HG02938 (cell line): Measurements from ENCODE around the gene EFTUD2.

ENCODE experiments used
- ATAC-seq: cut with Tn5 transposase; IDR thresholded peaks from one replicate; pipeline ENCODE4 v1.9.1; 2021; ENCODE audit warnings: mild to moderate bottlenecking, moderate library complexity; ENCODE audit not compliant: unreplicated experiment

EFTUD2 gene

GRCh38 chr17:44911133-44912001 lies 12.1 kb upstream of the EFTUD2 start:
- ATAC-seq, result no peak

GRCh38 chr17:44910231-44911106 lies 11.2 kb upstream of the EFTUD2 start:
- no peak for ATAC-seq

GRCh38 chr17:44909681-44910144 lies 10.5 kb upstream of the EFTUD2 start:
- no peak for ATAC-seq

GRCh38 chr17:44908761-44909326 lies 9.6 kb upstream of the EFTUD2 start:
- no peak for ATAC-seq

GRCh38 chr17:44907729-44908470 lies 8.7 kb upstream of the EFTUD2 start:
- ATAC-seq, result no peak

DNA sequence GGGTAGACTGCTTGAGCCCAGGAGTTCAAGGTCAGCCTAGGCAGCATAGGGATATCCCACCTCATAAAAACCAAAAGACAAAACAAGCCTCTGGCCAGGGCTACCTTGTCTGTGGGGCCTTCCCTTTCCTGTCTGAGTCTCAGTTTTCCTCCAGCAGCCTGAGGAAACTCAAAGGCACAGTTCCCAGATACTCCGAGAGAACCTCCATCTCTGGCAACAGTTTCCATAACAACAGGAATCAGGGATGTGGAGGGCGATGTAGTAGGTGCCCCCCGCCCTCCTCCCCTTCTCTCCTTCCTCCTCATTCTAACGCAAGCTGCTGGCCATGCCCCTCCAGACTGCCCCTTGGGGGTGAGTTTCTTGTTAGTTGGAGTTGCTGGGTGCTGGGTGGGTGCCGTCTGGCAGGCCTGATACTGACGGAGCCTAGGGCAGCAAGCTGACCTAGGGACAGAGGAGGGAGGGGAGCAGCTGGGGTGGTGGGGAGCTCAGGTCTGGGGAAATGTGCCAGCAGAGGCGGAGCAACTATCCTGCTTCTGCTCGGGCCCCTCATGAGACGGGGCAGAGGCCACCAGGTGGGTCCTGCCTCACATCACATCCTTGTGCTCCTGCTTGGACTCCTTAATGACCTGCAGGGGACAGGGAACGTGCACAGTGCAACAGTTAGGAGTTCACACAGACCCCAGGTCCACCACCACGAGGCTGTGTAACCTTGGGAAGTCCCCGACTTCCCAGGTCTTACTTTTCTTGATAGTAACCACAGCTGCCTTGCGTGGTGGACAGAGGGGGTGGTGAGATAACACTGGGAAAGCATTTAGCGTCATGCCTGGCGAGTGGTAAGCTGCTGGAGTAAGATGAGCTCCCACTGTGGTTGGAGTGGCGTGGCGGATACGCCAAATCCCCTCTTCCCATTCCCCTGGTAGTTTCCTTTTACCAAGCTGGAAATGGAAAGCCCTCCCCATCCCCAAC lies 7.8 kb upstream of the EFTUD2 start:
- no peak for ATAC-seq

GRCh38 chr17:44906010-44906646 lies 6.9 kb upstream of the EFTUD2 start:
- ATAC-seq, result no peak

- no peak for ATAC-seq
Observed at GRCh38 chr17:44905006-44906000, 6.1 kb upstream of the EFTUD2 start.

DNA sequence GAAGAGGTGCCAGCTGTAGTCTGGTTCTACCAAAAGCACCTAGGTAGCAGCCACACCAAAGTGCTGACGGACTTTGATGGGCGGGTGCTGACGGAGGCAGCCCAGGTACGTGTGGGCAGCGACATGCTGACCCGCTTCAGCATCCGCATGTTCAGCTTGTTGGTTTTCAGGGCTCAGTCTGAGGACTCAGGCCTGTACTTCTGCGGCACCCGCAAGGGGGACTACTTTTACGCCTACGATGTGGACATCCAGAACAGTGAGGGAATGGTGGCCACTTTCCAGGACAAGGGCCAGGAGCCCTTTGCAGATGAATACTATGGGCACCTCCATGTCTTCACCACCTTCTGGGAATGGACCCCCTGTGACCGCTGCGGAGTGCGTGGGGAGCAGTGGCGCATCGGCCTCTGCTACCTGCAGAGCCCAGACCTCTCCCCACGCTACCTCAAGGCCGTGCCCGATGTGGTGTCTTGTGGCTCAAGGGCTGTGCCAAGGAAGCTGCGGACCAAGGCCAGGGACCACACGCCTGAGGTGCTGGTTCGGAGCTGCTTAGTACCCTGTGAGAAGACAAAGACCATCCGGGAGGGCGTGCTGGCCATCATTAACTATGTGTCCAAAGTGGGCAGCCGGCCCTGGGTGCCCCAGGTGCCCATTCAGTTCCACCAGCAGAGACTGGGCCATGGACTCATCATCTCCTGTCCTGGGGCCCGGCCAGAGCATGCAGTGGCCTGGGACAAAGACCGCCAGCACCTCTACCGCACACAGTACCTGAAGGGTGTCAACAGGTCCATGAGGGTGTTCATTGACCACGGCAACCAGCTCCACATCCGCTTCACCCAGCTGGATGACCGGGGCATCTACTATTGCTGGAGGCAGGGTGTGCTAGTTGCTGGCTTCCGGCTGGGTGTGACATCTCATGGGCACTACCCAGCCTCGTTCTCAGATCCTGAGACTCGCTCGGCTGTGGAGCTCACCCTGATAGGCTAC lies 5.0 kb upstream of the EFTUD2 start:
- no peak for ATAC-seq

- ATAC-seq, result no peak
Observed at GRCh38 chr17:44903012-44903685, 3.9 kb upstream of the EFTUD2 start.

DNA sequence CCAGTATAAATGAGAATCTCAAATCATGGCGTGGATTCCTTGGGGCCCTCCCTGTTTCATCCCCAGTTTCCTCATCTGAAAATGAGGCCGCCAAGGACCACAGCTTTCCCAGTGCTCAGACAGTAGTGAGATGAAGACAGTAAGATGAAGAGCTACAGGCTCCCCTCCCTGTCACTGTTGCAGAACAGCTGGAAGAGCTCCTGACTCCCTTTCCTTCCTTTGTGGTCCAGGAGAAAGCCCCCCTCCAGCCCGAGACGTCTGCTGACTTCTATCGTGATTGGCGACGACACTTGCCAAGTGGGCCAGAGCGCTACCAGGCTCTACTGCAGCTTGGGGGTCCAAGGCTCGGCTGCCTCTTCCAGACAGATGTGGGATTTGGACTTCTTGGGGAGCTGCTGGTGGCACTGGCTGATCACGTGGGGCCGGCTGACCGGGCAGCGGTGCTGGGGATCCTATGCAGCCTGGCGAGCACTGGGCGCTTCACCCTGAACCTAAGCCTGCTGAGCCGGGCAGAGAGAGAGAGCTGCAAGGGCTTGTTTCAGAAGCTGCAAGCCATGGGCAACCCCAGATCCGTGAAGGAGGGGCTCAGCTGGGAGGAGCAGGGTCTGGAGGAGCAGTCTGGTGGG lies 3.0 kb upstream of the EFTUD2 start:
- no peak for ATAC-seq

- ATAC-seq, result no peak
Observed at GRCh38 chr17:44901411-44901921, 2.2 kb upstream of the EFTUD2 start.

DNA sequence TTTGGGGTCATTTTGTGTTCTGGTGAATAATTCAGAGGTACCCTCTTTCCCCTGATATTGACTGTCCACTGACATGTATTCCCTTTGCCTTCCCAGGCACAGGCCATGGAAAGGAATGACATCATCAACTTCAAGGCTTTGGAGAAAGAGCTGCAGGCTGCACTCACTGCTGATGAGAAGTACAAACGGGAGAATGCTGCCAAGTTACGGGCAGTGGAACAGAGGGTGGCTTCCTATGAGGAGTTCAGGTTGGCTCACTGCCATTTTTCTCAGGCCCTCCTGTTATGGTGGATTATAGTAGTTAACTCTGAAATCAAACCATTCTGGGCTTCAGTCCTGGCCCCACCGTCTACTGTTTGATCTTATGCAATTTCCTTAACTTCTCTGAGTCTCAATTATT lies 1.6 kb upstream of the EFTUD2 start:
- ATAC-seq, result no peak

DNA sequence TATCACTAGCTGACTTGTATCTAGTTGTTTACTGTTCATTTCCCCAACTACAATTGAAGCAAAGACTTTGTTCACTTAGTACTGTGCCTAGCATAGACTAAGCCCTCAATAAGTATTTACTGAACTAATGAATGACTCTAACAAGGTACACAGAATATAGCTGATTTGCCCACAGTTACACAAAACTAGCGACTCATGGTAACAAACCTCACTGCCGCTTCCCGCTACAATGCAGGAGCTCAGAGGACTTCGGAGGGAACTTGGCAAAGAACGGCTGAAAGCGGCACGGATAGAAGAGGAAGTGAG lies 524 bp downstream of the EFTUD2 start:
- no peak for ATAC-seq

DNA sequence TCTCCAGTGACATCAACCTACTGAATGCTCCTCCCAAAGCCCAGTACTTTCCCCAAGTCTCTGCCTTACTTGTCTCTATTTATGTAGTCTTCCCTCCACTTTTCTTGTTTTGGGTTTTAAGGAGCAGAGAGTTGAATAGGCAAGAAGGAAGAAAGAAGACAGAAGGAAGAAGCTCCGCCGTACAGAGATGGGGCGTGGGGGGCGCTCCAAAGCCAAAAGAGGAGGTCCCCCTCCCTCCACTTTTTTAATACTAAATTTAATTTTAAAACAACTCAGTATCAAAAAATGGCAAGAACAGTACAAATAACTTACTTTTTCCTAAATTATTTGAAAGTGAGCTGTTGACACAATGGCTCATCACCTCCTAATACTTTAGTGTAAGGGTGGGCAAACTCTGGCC lies 4.6 kb downstream of the EFTUD2 start:
- ATAC-seq, result no peak

- no peak for ATAC-seq
Observed at GRCh38 chr17:44892250-44892649, 7.0 kb downstream of the EFTUD2 start.
